Right atrium auricular region (tissue), 2 donors: ENCODE results near the gene KCNH8. TPM values are rescaled to one million over a fixed set of nuclear protein-coding genes. Genes with fewer than 3 reads are reported as not detected.

Experiments used
- DNase-seq: peaks from one replicate; pipeline ENCODE4 v3.0.0-alpha.2; 2019; ENCODE audit warnings: low spot score
- H3K27ac ChIP-seq, 2 donors: fragments of 200-600 bp; sonication (generic); 1 replicate in 1 of 2; 2 replicates in 1 of 2; pipeline ENCODE4 v1.5.1; 2016 to 2019
- H3K27me3 ChIP-seq, 2 donors: fragments of 200-600 bp; sonication (generic); one replicate each; pipeline versions ENCODE4 v1.5.1 to v1.6.0; 2017 to 2019
- H3K36me3 ChIP-seq: fragments of 200-600 bp; sonication (generic); one replicate; pipeline ENCODE4 v1.5.1; 2016
- H3K4me1 ChIP-seq, 2 donors: fragments of 200-600 bp; sonication (generic); one replicate each; pipeline versions ENCODE4 v1.5.1 to v1.6.0; 2017 to 2019
- H3K4me3 ChIP-seq, 2 donors: fragments of 200-600 bp; sonication (generic); 1 replicate in 1 of 2; 2 replicates in 1 of 2; pipeline ENCODE4 v1.5.1; 2017 to 2019; ENCODE audit warnings: mild to moderate bottlenecking in 1 of 2, moderate library complexity in 1 of 2
- H3K9me3 ChIP-seq, 2 donors: fragments of 200-600 bp; sonication (generic); one replicate each; pipeline ENCODE4 v1.5.1; 2019
- CTCF ChIP-seq, 2 donors: fragments of 200-600 bp; sonication (generic); IDR thresholded peaks; one replicate each; pipeline ENCODE4 v1.5.1; 2019; ENCODE audit warnings: antibody characterized with exemption in 2 of 2
- total RNA-seq, 2 donors: library from RNA; depleted of rRNA; stranded (reverse); fragments of >200 nt; gene quantifications; one replicate each; pipeline ENCODE4 v1.1.0, GENCODE V29; 2016

The KCNH8 gene
- total RNA-seq, 2 donors from 2014 or later: 0.08 TPM; not detected in 1

GRCh38 chr3:19446138-19446537 is 297.8 kb downstream of the KCNH8 start:
- DNase-seq: no peak
- Histone ChIP-seq H3K4me3 (no peak overlapping the region), H3K27ac (no peak overlapping the region), H3K9me3 (no peaks in the 10 kb centered on the region), H3K27me3 (no peaks in the 10 kb centered on the region), H3K36me3 (no peaks in the 10 kb centered on the region), H3K4me1 (no peaks in the 10 kb centered on the region)
- TF ChIP-seq CTCF (IDR thresholded peaks at IDR 0.05): no peak

GRCh38 chr3:19446687-19447086 is 298.4 kb downstream of the KCNH8 start:
- Histone ChIP-seq H3K4me1 (no peaks in the 10 kb centered on the region), H3K4me3 (no peak overlapping the region), H3K27ac (no peak overlapping the region), H3K36me3 (no peaks in the 10 kb centered on the region), H3K9me3 (no peaks in the 10 kb centered on the region), H3K27me3 (no peaks in the 10 kb centered on the region)
- no peak for DNase-seq
- TF ChIP-seq CTCF (IDR thresholded peaks at IDR 0.05): no peak

GRCh38 chr3:19455546-19455945 is 307.2 kb downstream of the KCNH8 start:
- Histone ChIP-seq H3K36me3 (no peaks in the 10 kb centered on the region), H3K4me3 (no peak overlapping the region), H3K27ac (no peak overlapping the region), H3K9me3 (no peaks in the 10 kb centered on the region), H3K27me3 (no peaks in the 10 kb centered on the region), H3K4me1 (no peaks in the 10 kb centered on the region)
- no peak for TF ChIP-seq CTCF (IDR thresholded peaks at IDR 0.05)
- DNase-seq: no peak

- TF ChIP-seq CTCF (IDR thresholded peaks at IDR 0.05): no peak
- no peak overlapping the region for H3K27ac ChIP-seq
- no peaks in the 10 kb centered on the region for H3K4me1 ChIP-seq
Measured at GRCh38 chr3:19456738-19457137, 308.4 kb downstream of the KCNH8 start.

GRCh38 chr3:19457449-19457848 is 309.1 kb downstream of the KCNH8 start:
- Histone ChIP-seq H3K27me3 (no peaks in the 10 kb centered on the region), H3K27ac (no peak overlapping the region), H3K9me3 (no peaks in the 10 kb centered on the region), H3K4me3 (no peak overlapping the region), H3K36me3 (no peaks in the 10 kb centered on the region), H3K4me1 (no peaks in the 10 kb centered on the region)
- no peak for DNase-seq
- no peak for TF ChIP-seq CTCF (IDR thresholded peaks at IDR 0.05)

More at GRCh38 chr3:19456738-19457137, 308.4 kb downstream of the KCNH8 start:
- H3K36me3 ChIP-seq: no peaks in the 10 kb centered on the region
- DNase-seq: no peak
- H3K9me3 ChIP-seq: no peaks in the 10 kb centered on the region
- H3K27me3 ChIP-seq: no peaks in the 10 kb centered on the region
- H3K4me3 ChIP-seq: no peak overlapping the region

- TF ChIP-seq CTCF (IDR thresholded peaks at IDR 0.05): no peak
- DNase-seq: no peak
Measured at GRCh38 chr3:19467761-19468160, 319.5 kb downstream of the KCNH8 start.

More at GRCh38 chr3:19467761-19468160, 319.5 kb downstream of the KCNH8 start:
- Histone ChIP-seq H3K9me3 (peaks cover 0 to 5% of the 10 kb centered on the region in 2 donors), H3K4me3 (no peak overlapping the region), H3K27me3 (no peaks in the 10 kb centered on the region), H3K4me1 (no peaks in the 10 kb centered on the region), H3K36me3 (no peaks in the 10 kb centered on the region), H3K27ac (no peak overlapping the region)
